ENCODE results near the gene OR6B2.
"Not testable (repeated sequence)": the region's sequence is repeated elsewhere in the genome, so short reads cannot be mapped to it uniquely, and the experiment has no call there.

OR6B2 gene

GRCh38 chr2:240030379-240031094 is at the start of gene OR6B2:
Gene OR6B2, minus strand, starts transcription at chr2:240030429. Its CDS starts 0 bp downstream, at chr2:240030429.
- DNase-seq = no peak

GRCh38 chr2:240078631-240079030 is 48.4 kb upstream of the OR6B2 start:
- no peak for DNase-seq

GRCh38 chr2:240077442-240077841 is 47.2 kb upstream of the OR6B2 start:
- DNase-seq = no peak

GRCh38 chr2:240074545-240074944 is 44.3 kb upstream of the OR6B2 start:
- DNase-seq = no peak

GRCh38 chr2:240070907-240071306 is 40.7 kb upstream of the OR6B2 start:
- no peak for DNase-seq

- DNase-seq = no peak
Observed at GRCh38 chr2:240069829-240070228, 39.6 kb upstream of the OR6B2 start.

GRCh38 chr2:240068193-240068592 is 38.0 kb upstream of the OR6B2 start:
- no peak for DNase-seq

GRCh38 chr2:240066489-240066888 is 36.3 kb upstream of the OR6B2 start:
- DNase-seq = no peak

- no peak for DNase-seq
Observed at GRCh38 chr2:240064898-240065297, 34.7 kb upstream of the OR6B2 start.

- peak; percentile 28 for DNase-seq
Observed at GRCh38 chr2:240060977-240061591, 30.9 kb upstream of the OR6B2 start.

- no peak for DNase-seq
Observed at GRCh38 chr2:240056678-240057077, 26.4 kb upstream of the OR6B2 start.

GRCh38 chr2:240055177-240055917 is 25.1 kb upstream of the OR6B2 start:
- no peak for DNase-seq

- DNase-seq = no peak
Observed at GRCh38 chr2:240053173-240054155, 23.2 kb upstream of the OR6B2 start, which contains the start of gene OR6B3. Gene OR6B3, minus strand, starts transcription at chr2:240053521.

GRCh38 chr2:240052524-240052923 is 22.3 kb upstream of the OR6B2 start:
- DNase-seq = no peak

- no peak for DNase-seq
Observed at GRCh38 chr2:240051697-240052096, 21.5 kb upstream of the OR6B2 start.

- no peak for DNase-seq
Observed at GRCh38 chr2:240050278-240050677, 20.0 kb upstream of the OR6B2 start.

- no peak for DNase-seq
Observed at GRCh38 chr2:240048237-240048636, 18.0 kb upstream of the OR6B2 start.

GRCh38 chr2:240045098-240045497 is 14.9 kb upstream of the OR6B2 start:
- no peak for DNase-seq

GRCh38 chr2:240044096-240044495 is 13.9 kb upstream of the OR6B2 start:
- not testable (repeated sequence) for DNase-seq

- DNase-seq = no peak
Observed at GRCh38 chr2:240043279-240043989, 13.2 kb upstream of the OR6B2 start.

- DNase-seq = no peak
Observed at GRCh38 chr2:240042740-240043139, 12.5 kb upstream of the OR6B2 start.

GRCh38 chr2:240041363-240041762 is 11.1 kb upstream of the OR6B2 start:
- DNase-seq = no peak
